CD4-positive, alpha-beta memory T cell (primary cell): ENCODE measurements around the gene ZNF701. TPM values are rescaled to one million over a fixed set of nuclear protein-coding genes. Genes with fewer than 3 reads are reported as not detected.

Experiments used
- CTCF ChIA-PET: fragments of 350-600 bp; sonication (Branson Sonifier 250); formaldehyde crosslinking; loops from one replicate; lab custom pipeline; 2021; ENCODE audit warnings: inconsistent platforms; ENCODE audit not compliant: partially characterized antibody; lab: Charles Lee
- POLR2A ChIA-PET: fragments of 350-600 bp; sonication (Branson Sonifier 250); formaldehyde crosslinking; loops from one replicate; lab custom pipeline; 2021; ENCODE audit not compliant: partially characterized antibody; lab: Charles Lee
- DNase-seq, 5 donors: peaks; one replicate each; pipeline versions ENCODE4 v3.0.0 to v3.0.0-alpha.2; 2020 to 2022; ENCODE audit warnings: mixed read lengths in 1 of 5
- H3K27ac ChIP-seq: one replicate; pipeline ENCODE4 v1.7.0; 2013; ENCODE audit warnings: low read depth, low read length
- H3K27me3 ChIP-seq: 2 replicates; pipeline ENCODE4 v1.7.0; 2013; ENCODE audit warnings: mild to moderate bottlenecking, low read length, moderate library complexity; ENCODE audit not compliant: insufficient read depth
- H3K36me3 ChIP-seq: 2 replicates; pipeline ENCODE4 v1.7.0; 2013; ENCODE audit warnings: mild to moderate bottlenecking, low read length, moderate library complexity; ENCODE audit not compliant: insufficient read depth
- H3K4me1 ChIP-seq: 2 replicates; pipeline ENCODE4 v1.7.0; 2013; ENCODE audit warnings: mild to moderate bottlenecking, low read length, moderate library complexity; ENCODE audit not compliant: insufficient read depth
- H3K4me3 ChIP-seq, 2 donors: one replicate each; pipeline ENCODE4 v1.7.0; 2013; ENCODE audit warnings: low read length in 2 of 2, mild to moderate bottlenecking in 1 of 2
- H3K9me3 ChIP-seq, 2 donors: one replicate each; pipeline ENCODE4 v1.7.0; 2013; ENCODE audit warnings: low read length in 2 of 2, control low read depth in 1 of 2; ENCODE audit not compliant: control insufficient read depth in 1 of 2
- H3K27ac Mint-ChIP-seq, 7 donors: one replicate each; pipeline ENCODE4 v1.8.0; 2020 to 2021; ENCODE audit warnings: mixed read lengths in 7 of 7, mild to moderate bottlenecking in 6 of 7, inconsistent platforms in 3 of 7, moderate library complexity in 3 of 7
- H3K27me3 Mint-ChIP-seq, 2 donors: one replicate each; pipeline ENCODE4 v1.8.0; 2020 to 2021; ENCODE audit warnings: mixed read lengths in 2 of 2
- H3K36me3 Mint-ChIP-seq, 2 donors: one replicate each; pipeline ENCODE4 v1.8.0; 2020 to 2021; ENCODE audit warnings: mixed read lengths in 2 of 2, inconsistent platforms in 1 of 2, mild to moderate bottlenecking in 1 of 2
- H3K4me1 Mint-ChIP-seq, 4 donors: one replicate each; pipeline ENCODE4 v1.8.0; 2020 to 2021; ENCODE audit warnings: mixed read lengths in 4 of 4, mild to moderate bottlenecking in 1 of 4
- H3K4me3 Mint-ChIP-seq, 8 donors: one replicate each; pipeline ENCODE4 v1.8.0; 2020 to 2021; ENCODE audit warnings: mixed read lengths in 8 of 8, mild to moderate bottlenecking in 7 of 8, moderate library complexity in 6 of 8, inconsistent platforms in 3 of 8
- H3K9me3 Mint-ChIP-seq, 8 donors: one replicate each; pipeline ENCODE4 v1.8.0; 2020 to 2021; ENCODE audit warnings: mixed read lengths in 8 of 8, mild to moderate bottlenecking in 5 of 8, inconsistent platforms in 3 of 8, moderate library complexity in 1 of 8
- intact Hi-C: fragments of 100-400 bp; cut with micrococcal nuclease; formaldehyde crosslinking; loops from one replicate; pipeline ENCODE4 v1.15.1; 2023
- polyA plus RNA-seq, 2 donors: library from polyadenylated mRNA; unstranded; fragments of 300-500 nt; fragmentation: Illumina TruSeq; gene quantifications; one replicate each; pipeline ENCODE4 v1.2.3, GENCODE V29; 2021
- total RNA-seq, 2 experiments: library from RNA; stranded (reverse); gene quantifications; one replicate each; pipeline ENCODE4 v1.2.3, GENCODE V29; 2021

The ZNF701 gene
- total and polyA plus RNA-seq, 4 experiments from 2014 or later: 10.7 to 51.7 (median 36.0) TPM

DNA sequence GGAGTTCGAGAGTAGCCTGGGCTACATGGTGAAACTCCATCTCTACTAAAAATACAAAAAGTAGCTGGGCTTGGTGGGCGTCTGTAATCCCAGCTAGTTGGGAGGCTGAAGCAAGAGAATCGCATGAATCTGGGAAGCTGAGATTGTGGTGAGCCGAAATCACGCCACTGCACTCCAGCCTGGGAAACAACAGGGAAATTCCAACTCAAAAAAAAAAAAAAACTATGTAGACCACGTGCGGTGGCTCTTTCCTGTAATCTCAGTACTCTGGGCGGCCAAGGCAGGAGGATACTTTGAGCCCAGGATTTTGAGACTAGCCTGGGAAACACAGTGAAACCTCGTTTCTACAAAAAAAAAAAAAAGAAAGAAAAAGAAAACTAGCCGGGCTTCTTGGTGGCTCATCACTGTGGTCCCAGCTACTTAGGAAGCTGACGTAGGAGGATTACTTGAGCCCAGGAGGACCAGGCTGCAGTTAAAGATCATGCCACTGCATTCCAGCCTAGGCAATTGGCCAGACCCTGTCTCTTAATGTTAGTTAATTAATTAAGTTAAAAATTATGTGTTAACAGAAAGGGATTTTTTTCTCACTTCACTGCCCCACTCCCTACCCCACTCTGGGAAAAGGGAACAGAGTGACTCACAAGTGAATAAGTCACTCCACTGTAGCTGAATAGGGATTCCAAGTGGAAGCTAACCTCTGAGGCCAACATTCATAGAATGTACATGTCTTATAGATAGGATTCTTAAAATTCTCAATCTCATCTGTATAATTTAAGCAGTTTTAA is 65.9 kb downstream of the ZNF701 start:
- peak overlapping the region in 3 of 7 donors; percentile 62 to 72 (median 67) for H3K27ac Mint-ChIP-seq
- H3K9me3 Mint-ChIP-seq: peaks cover 0 to 20% (median 6%) of the 10 kb centered on the region in 8 donors
- no peaks in the 10 kb centered on the region for H3K9me3 ChIP-seq
- H3K27me3 ChIP-seq: no peaks in the 10 kb centered on the region
- DNase-seq: no peak
- H3K4me1 ChIP-seq: peaks cover 20% of the 10 kb centered on the region
- no peaks in the 10 kb centered on the region for H3K36me3 ChIP-seq
- H3K36me3 Mint-ChIP-seq: peaks cover 25 to 26% of the 10 kb centered on the region in 2 donors
- H3K4me1 Mint-ChIP-seq: peaks cover 18 to 40% (median 24%) of the 10 kb centered on the region in 4 donors
- no peak overlapping the region for H3K27ac ChIP-seq
- H3K4me3 Mint-ChIP-seq: peak overlapping the region; percentile 20 to 97 (median 42)
- H3K27me3 Mint-ChIP-seq: no peaks in the 10 kb centered on the region
- ChIA-PET CTCF (interaction anchor here (0.8 to 1.5 kb wide), 2 partner anchors 29 to 35 kb away, joined by 3 read pairs; no protein-coding TSS in a partner anchor), POLR2A (no interaction called here)
- intact Hi-C loops: loop anchor here (5.0 kb wide), 2 partner anchors 326 to 561 kb away; partner anchors contain the start of gene ZNF816
- no peak overlapping the region for H3K4me3 ChIP-seq

Other genes with a start within 250 kb of the ZNF701 start
- gene ZNF610, start 234.0 kb upstream of the ZNF701 start, total RNA-seq: 1 to 10 TPM; 4.8 to 6.0 TPM
- 1 to 10 TPM; 1.1 to 1.2 TPM for gene ZNF610, start 234.0 kb upstream of the ZNF701 start, polyA plus RNA-seq
- 10 to 100 TPM; 31.2 to 33.5 TPM for gene ZNF880, start 200.4 kb upstream of the ZNF701 start, total RNA-seq
- 10 to 100 TPM; 29.2 to 29.9 TPM for gene ZNF880, start 200.4 kb upstream of the ZNF701 start, polyA plus RNA-seq
- 10 to 100 TPM; 44.6 to 49.9 TPM for gene ZNF528, start 172.4 kb upstream of the ZNF701 start, total RNA-seq
- gene ZNF528, start 172.4 kb upstream of the ZNF701 start, polyA plus RNA-seq: 1 to 10 TPM; 7.2 to 8.6 TPM
- under 1 TPM in 1 of 2 experiments, not detected in 1; 0.15 TPM for gene ZNF534, start 141.1 kb upstream of the ZNF701 start, total RNA-seq
- not detected for gene ZNF534, start 141.1 kb upstream of the ZNF701 start, polyA plus RNA-seq
- gene ZNF578, start 116.7 kb upstream of the ZNF701 start, total RNA-seq: 1 to 10 TPM; 3.6 to 4.9 TPM
- gene ZNF578, start 116.7 kb upstream of the ZNF701 start, polyA plus RNA-seq: 1 to 10 TPM; 1.9 to 2.8 TPM
- 10 to 100 TPM; 61.7 to 65.2 TPM for gene ZNF808, start 42.6 kb upstream of the ZNF701 start, total RNA-seq
- gene ZNF808, start 42.6 kb upstream of the ZNF701 start, polyA plus RNA-seq: 10 to 100 TPM in 1 of 2 donors, 1 to 10 TPM in 1; 2.0 to 10.8 TPM
- 100 to 1,000 TPM; 128 to 130 TPM for gene ZNF83, start 68.1 kb downstream of the ZNF701 start, total RNA-seq
- gene ZNF83, start 68.1 kb downstream of the ZNF701 start, polyA plus RNA-seq: 10 to 100 TPM; 10.7 to 25.6 TPM
- 10 to 100 TPM; 52.8 to 53.7 TPM for gene ZNF611, start 164.8 kb downstream of the ZNF701 start, total RNA-seq
- gene ZNF611, start 164.8 kb downstream of the ZNF701 start, polyA plus RNA-seq: 10 to 100 TPM; 23.6 to 37.9 TPM
- 10 to 100 TPM; 43.3 to 47.8 TPM for gene ZNF600, start 216.5 kb downstream of the ZNF701 start, total RNA-seq
- 10 to 100 TPM; 10.9 to 20.1 TPM for gene ZNF600, start 216.5 kb downstream of the ZNF701 start, polyA plus RNA-seq